Activated CD4-positive, alpha-beta T cell treated with anti-CD3 and anti-CD28 coated beads, Interleukin-2, Interleukin-6, amounts not matched to agents 100 ng/mL and 50 ng/mL, durations not matched to agents 16 hours and 8 hours (primary cell): ENCODE results near the gene CCDC186.
"Not testable (repeated sequence)": the region's sequence is repeated elsewhere in the genome, so short reads cannot be mapped to it uniquely, and the experiment has no call there.

Experiments used
- DNase-seq: peaks from one replicate; pipeline ENCODE4 v3.0.0-alpha.2; 2020

The CCDC186 gene

GRCh38 chr10:114172776-114173602 is 1.0 kb downstream of the CCDC186 start:
- peak; percentile 2 for DNase-seq

- DNase-seq, result no peak
Observed at GRCh38 chr10:114172216-114172615, 1.8 kb downstream of the CCDC186 start.

- DNase-seq, result no peak
Observed at GRCh38 chr10:114168450-114169009, 5.5 kb downstream of the CCDC186 start.

GRCh38 chr10:114167985-114168384 is 6.0 kb downstream of the CCDC186 start:
- peak; percentile 25 for DNase-seq

- no peak for DNase-seq
Observed at GRCh38 chr10:114166494-114166893, 7.5 kb downstream of the CCDC186 start.

- no peak for DNase-seq
Observed at GRCh38 chr10:114166043-114166442, 8.0 kb downstream of the CCDC186 start.

- DNase-seq, result no peak
Observed at GRCh38 chr10:114163062-114163461, 10.9 kb downstream of the CCDC186 start.

GRCh38 chr10:114157912-114158311 is 16.1 kb downstream of the CCDC186 start:
- DNase-seq, result peak; percentile 4

- DNase-seq, result no peak
Observed at GRCh38 chr10:114151892-114152291, 22.1 kb downstream of the CCDC186 start.

- DNase-seq, result peak; percentile 17
Observed at GRCh38 chr10:114151486-114151885, 22.5 kb downstream of the CCDC186 start.

- not testable (repeated sequence) for DNase-seq
Observed at GRCh38 chr10:114149476-114149875, 24.5 kb downstream of the CCDC186 start.

- no peak for DNase-seq
Observed at GRCh38 chr10:114143160-114143559, 30.8 kb downstream of the CCDC186 start.

GRCh38 chr10:114142018-114142417 is 32.0 kb downstream of the CCDC186 start:
- no peak for DNase-seq

GRCh38 chr10:114140827-114141226 is 33.2 kb downstream of the CCDC186 start:
- DNase-seq, result not testable (repeated sequence)

- no peak for DNase-seq
Observed at GRCh38 chr10:114140036-114140435, 34.0 kb downstream of the CCDC186 start.

GRCh38 chr10:114138581-114138980 is 35.4 kb downstream of the CCDC186 start:
- no peak for DNase-seq

GRCh38 chr10:114135476-114135875 is 38.5 kb downstream of the CCDC186 start:
- DNase-seq, result no peak

GRCh38 chr10:114131094-114131493 is 42.9 kb downstream of the CCDC186 start:
- DNase-seq, result no peak

- DNase-seq, result no peak
Observed at GRCh38 chr10:114121031-114121430, 53.0 kb downstream of the CCDC186 start.

- DNase-seq, result no peak
Observed at GRCh38 chr10:114118514-114118913, 55.5 kb downstream of the CCDC186 start.

GRCh38 chr10:114117728-114118127 is 56.3 kb downstream of the CCDC186 start:
- no peak for DNase-seq

- no peak for DNase-seq
Observed at GRCh38 chr10:114115661-114116445, 58.1 kb downstream of the CCDC186 start.

GRCh38 chr10:114110174-114110972 is 63.6 kb downstream of the CCDC186 start:
- no peak for DNase-seq
